ENCODE data around the gene HSPE1. TPM values are rescaled to one million over a fixed set of nuclear protein-coding genes. Genes with fewer than 3 reads are reported as not detected.
"Not testable (repeated sequence)": the region's sequence is repeated elsewhere in the genome, so short reads cannot be mapped to it uniquely, and the experiment has no call there.

Gene HSPE1
- 10 to 100 TPM; 47.5 to 79.5 (median 65.4) TPM for total RNA-seq

DNA sequence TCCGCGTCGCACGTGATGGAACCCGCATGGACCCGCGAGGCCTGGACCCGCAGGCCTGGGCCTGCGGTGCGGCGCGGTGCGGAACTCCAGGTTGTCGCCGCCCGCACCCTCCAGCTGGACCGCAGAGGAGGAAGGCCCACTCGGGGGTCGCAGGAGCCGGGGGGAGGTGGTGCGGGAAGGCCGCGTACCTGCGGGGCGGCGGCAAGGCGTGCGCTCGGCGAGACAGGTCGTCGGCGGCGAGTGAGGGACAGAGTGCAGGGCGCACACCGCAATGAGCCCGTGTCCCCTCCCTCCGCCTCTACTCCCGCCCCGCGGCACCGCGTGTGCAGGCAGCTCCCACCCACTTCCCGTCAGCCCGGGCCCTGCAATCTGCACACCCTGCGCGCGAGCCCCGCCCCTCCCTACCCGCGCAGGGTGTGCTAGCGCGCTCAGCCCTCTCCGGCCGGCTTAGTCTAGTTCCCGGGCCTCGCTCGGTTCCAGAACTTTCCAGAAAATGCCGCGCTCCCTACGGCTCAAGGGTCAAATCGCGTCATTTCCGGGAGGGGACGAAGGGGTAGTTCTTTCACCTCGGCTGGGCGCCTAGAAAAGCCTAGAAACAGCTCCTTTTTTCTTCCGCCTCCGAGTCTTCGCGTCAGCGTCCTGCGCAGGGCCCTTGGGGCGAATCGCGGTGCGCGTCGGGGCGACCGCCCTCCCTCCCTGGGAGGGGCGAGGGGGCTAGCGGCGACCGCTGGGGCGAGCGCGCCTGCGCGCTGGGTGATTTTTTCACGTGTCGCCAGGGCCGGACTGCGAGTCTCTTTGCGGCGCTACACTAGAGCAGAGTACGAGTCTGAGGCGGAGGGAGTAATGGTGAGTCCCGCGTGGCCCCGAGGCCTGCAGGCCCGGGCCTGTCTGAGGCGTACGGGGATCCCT lies at the start of gene HSPE1, which contains the start of gene HSPD1:
HSPE1 (plus strand) TSS at position 786 of the 909 bp plus-strand sequence; CDS start at position 844, 58 bp downstream.
HSPD1 (minus strand) TSS at position 247 of the 909 bp plus-strand sequence. CDS start 992 bp downstream, outside the sequence.
- Histone ChIP-seq H3K36me3 (peaks cover 0 to 37% (median 11%) of the 10 kb centered on the region in 3 donors), H3K4me1 (peaks cover 0 to 60% (median 29%) of the 10 kb centered on the region in 4 donors), H3K27ac (peak within 1 kb of the TSS; percentile 95 to 100 (median 98)), H3K4me3 (peak within 1 kb of the TSS; percentile 84 to 97 (median 92)), H3K9me3 (no peaks in the 10 kb centered on the region), H3K27me3 (no peaks in the 10 kb centered on the region)
- peak; percentile 95 to 98 for DNase-seq (ENCODE audit: low spot score in 2 of 2)
- TF ChIP-seq EP300 (IDR thresholded peaks at IDR 0.05), result peak; percentile 99 to 100
- TF ChIP-seq, protein P1, sequence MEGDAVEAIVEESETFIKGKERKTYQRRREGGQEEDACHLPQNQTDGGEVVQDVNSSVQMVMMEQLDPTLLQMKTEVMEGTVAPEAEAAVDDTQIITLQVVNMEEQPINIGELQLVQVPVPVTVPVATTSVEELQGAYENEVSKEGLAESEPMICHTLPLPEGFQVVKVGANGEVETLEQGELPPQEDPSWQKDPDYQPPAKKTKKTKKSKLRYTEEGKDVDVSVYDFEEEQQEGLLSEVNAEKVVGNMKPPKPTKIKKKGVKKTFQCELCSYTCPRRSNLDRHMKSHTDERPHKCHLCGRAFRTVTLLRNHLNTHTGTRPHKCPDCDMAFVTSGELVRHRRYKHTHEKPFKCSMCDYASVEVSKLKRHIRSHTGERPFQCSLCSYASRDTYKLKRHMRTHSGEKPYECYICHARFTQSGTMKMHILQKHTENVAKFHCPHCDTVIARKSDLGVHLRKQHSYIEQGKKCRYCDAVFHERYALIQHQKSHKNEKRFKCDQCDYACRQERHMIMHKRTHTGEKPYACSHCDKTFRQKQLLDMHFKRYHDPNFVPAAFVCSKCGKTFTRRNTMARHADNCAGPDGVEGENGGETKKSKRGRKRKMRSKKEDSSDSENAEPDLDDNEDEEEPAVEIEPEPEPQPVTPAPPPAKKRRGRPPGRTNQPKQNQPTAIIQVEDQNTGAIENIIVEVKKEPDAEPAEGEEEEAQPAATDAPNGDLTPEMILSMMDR (IDR thresholded peaks at IDR 0.05), result peak in 2 of 5 experiments; percentile 41 to 46
- peak; percentile 98 for TF ChIP-seq POLR2A (IDR thresholded peaks at IDR 0.05)
- WGBS, 2 donors, result 0 to 1% methylated on average over 28 to 42 of the region's 104 CpGs

DNA sequence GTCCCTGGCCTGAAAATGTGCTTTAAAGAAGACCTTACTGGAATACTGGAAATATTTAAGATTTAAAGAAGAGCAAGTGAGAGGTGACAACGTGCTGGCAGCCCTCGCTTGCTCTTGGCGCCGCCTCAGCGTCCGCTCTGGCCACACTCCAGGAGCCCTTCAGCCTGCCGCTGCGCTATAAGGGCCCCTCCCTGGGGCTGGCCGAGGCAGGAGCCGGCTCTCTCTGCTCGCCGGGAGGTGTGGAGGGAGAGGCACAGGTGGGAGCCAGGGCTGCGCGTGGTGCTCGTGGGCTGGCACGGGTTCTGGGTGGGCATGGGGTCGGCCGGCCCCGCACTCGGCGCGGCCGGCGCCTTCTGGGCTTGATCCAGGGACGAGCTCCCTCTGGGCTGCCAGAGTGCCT lies 49.7 kb upstream of the HSPE1 start:
- Histone ChIP-seq H3K27me3 (no peaks in the 10 kb centered on the region), H3K4me3 (no peak overlapping the region), H3K4me1 (peaks cover 3 to 20% (median 18%) of the 10 kb centered on the region in 4 donors), H3K9me3 (no peaks in the 10 kb centered on the region), H3K27ac (no peak overlapping the region), H3K36me3 (no peaks in the 10 kb centered on the region)
- TF ChIP-seq POLR2A (IDR thresholded peaks at IDR 0.05), result no peak
- TF ChIP-seq, protein P1 (IDR thresholded peaks at IDR 0.05), result no peak
- no peak for TF ChIP-seq EP300 (IDR thresholded peaks at IDR 0.05)
- 89 to 93% methylated on average over 13 to 25 of the region's 25 CpGs for WGBS, 2 donors
- no peak for DNase-seq (ENCODE audit: low spot score in 2 of 2)

DNA sequence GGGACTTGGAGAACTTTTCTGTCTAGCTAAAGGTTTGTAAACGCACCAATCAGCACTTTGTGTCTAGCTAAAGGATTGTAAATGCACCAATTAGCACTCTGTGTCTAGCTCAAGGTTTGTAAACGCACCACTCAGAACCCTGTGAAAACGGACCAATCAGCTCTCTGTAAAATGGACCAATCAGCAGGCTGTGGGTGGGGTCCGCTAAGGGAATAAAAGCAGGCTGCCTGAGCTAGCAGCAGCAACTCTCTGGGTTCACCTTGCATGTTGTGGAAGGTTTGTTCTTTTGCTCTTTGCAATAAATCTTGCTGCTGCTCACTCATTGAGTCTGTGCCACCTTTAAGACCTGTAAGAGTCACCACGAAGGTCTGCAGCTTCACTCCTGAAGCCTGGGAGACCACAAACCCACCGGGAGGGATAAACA lies 49.2 kb upstream of the HSPE1 start:
- H3K36me3 ChIP-seq; H3K4me3 ChIP-seq; DNase-seq (ENCODE audit: low spot score in 2 of 2); H3K27ac ChIP-seq; H3K27me3 ChIP-seq; H3K9me3 ChIP-seq: not testable (repeated sequence)
- peaks cover 3 to 25% (median 19%) of the 10 kb centered on the region in 4 donors for H3K4me1 ChIP-seq
- 78 to 80% methylated on average over 6 of the region's 6 CpGs for WGBS, 2 donors

DNA sequence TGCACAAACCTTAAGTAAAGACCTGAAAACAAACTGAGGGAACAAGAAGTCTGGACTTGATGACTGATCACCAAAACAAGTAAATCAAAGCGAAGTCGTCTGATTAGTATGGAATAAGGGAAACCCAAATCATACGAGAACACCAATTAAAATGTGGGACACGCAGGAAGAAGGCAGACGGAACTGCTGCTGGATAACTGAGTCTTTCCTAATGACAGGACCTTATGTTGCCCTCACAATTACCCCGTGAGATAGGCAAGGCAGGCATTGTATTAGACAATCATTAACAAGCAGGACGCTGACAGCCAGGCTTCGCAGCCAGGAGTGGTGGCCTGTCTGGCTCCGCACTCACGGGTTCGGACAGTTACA lies 47.4 kb upstream of the HSPE1 start:
- Histone ChIP-seq H3K9me3 (no peaks in the 10 kb centered on the region), H3K27ac (peak overlapping the region; percentile 90 to 99 (median 94)), H3K27me3 (no peaks in the 10 kb centered on the region), H3K4me3 (peak overlapping the region; percentile 64 to 80 (median 68)), H3K36me3 (no peaks in the 10 kb centered on the region), H3K4me1 (peaks cover 3 to 31% (median 19%) of the 10 kb centered on the region in 4 donors)
- no peak for TF ChIP-seq POLR2A (IDR thresholded peaks at IDR 0.05)
- no peak for TF ChIP-seq EP300 (IDR thresholded peaks at IDR 0.05)
- TF ChIP-seq, protein P1 (IDR thresholded peaks at IDR 0.05), result no peak
- WGBS, 2 donors, result 1 to 3% methylated on average over 10 to 11 of the region's 11 CpGs
- DNase-seq (ENCODE audit: low spot score in 2 of 2), result no peak

DNA sequence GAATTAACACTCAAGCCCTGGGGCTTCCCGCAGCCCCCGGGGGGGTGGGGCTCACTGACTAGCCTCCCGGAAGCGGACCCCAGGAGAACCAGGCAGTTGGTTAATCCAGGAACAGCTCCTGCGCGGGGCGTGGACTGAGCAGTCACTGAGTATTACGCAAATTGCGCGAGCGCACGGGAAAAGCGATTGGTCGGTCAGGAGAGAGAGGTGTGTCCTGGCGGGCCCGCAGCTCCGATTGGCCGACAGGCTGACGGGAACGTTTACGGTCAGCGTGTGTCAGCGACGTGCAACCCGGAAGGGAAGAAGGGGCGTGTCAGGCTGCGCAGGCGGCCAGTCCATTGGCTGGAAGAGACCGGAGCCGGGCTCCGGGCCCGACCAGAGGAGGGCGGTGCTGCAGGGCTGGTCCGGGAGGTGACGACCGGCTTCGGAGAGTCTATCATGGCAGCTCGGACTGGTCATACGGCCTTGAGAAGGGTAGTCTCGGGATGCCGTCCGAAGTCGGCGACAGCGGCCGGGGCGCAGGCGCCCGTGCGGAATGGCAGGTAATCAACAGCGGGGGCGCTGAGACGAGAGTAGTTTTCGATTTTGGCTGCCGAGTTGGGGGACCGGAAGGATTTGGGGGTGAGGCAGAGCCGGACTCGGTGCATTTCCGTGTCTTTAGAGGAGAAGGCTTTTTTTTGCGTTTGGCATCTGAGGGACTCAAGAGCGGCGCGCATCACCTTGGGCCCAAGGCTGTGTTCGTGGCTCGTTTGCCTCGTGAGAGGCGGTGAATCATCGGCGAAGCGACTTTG lies 46.9 kb upstream of the HSPE1 start, which contains the start of gene COQ10B:
COQ10B (plus strand) TSS at position 430 of the 791 bp plus-strand sequence; CDS start at position 439, 9 bp downstream.
- peak within 1 kb of the TSS; percentile 91 to 100 (median 96) for H3K27ac ChIP-seq
- no peaks in the 10 kb centered on the region for H3K36me3 ChIP-seq
- peaks cover 3 to 37% (median 19%) of the 10 kb centered on the region in 4 donors for H3K4me1 ChIP-seq
- WGBS, 2 donors, result 0% methylated on average over 59 to 65 of the region's 70 CpGs
- TF ChIP-seq POLR2A (IDR thresholded peaks at IDR 0.05), result peak; percentile 80 to 94
- TF ChIP-seq EP300 (IDR thresholded peaks at IDR 0.05), result peak; percentile 93 to 99
- TF ChIP-seq, protein P1 (IDR thresholded peaks at IDR 0.05), result peak in 4 of 5 experiments; percentile 27 to 60 (median 46)
- H3K27me3 ChIP-seq, result no peaks in the 10 kb centered on the region
- DNase-seq (ENCODE audit: low spot score in 2 of 2), result peak; percentile 96 to 98
- H3K4me3 ChIP-seq, result peak within 1 kb of the TSS; percentile 64 to 80 (median 68)
- no peaks in the 10 kb centered on the region for H3K9me3 ChIP-seq

Data from tibial nerve (tissue), 4 donors.